ENCODE results near the gene MECR.

DNA sequence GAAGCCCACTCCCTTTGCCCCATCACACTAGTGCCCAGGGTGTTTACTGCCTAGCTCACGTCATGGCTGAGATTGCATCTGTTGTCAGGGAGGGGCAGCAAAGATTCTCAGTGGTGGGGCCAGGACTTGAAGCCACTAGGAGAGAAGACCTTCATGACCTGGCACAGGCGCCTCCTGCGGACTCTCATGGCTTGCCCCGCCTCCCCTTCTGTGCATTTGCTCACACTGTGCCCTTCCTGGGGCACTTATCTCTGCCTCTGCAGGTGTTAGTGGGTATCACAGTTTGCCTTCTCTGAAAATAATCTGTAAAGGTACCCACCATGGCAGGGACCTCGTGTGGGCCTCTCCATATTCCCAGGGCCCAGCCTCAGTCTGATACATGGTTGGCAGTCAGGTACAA, 25.7 kb upstream of the MECR start:
- no peak for TF ChIP-seq CTCF (IDR thresholded peaks at IDR 0.05)
- TF ChIP-seq POLR2A (IDR thresholded peaks at IDR 0.05): no peak

All from uterus (tissue), 2 donors.